Measurements from ENCODE around the gene CLTB. TPM values are rescaled to one million over a fixed set of nuclear protein-coding genes. Genes with fewer than 3 reads are reported as not detected.
A peak's percentile ranks its signal among the peaks of the same experiment; 100 is the strongest.

Gene CLTB
- total RNA-seq, 1 donor from 2014 or later, result 35.2 TPM

GRCh38 chr5:176383961-176384360, 32.4 kb downstream of the CLTB start:
- H3K9me3 Mint-ChIP-seq (ENCODE audit: unreplicated experiment), result no peaks in the 10 kb centered on the region
- H3K27ac Mint-ChIP-seq (ENCODE audit: unreplicated experiment), result no peak overlapping the region
- H3K36me3 Mint-ChIP-seq (ENCODE audit: low read depth, unreplicated experiment), result peaks cover 15% of the 10 kb centered on the region
- H3K27me3 Mint-ChIP-seq (ENCODE audit: unreplicated experiment), result peaks cover 4% of the 10 kb centered on the region
- H3K4me1 Mint-ChIP-seq (ENCODE audit: unreplicated experiment), result peaks cover 14% of the 10 kb centered on the region
- peak overlapping the region; percentile 25 for H3K4me3 Mint-ChIP-seq (ENCODE audit: unreplicated experiment)
- no peak for TF ChIP-seq CTCF (IDR thresholded peaks at IDR 0.05; ENCODE audit: unreplicated experiment)
- DNase-seq (ENCODE audit: low spot score), result no peak

- no peak for DNase-seq (ENCODE audit: low spot score)
- Mint-ChIP-seq H3K4me1 (ENCODE audit: unreplicated experiment) (peaks cover 11% of the 10 kb centered on the region), H3K4me3 (ENCODE audit: unreplicated experiment) (no peak overlapping the region), H3K27me3 (ENCODE audit: unreplicated experiment) (peaks cover 2% of the 10 kb centered on the region), H3K27ac (ENCODE audit: unreplicated experiment) (no peak overlapping the region), H3K36me3 (ENCODE audit: low read depth, unreplicated experiment) (peaks cover 15% of the 10 kb centered on the region), H3K9me3 (ENCODE audit: unreplicated experiment) (no peaks in the 10 kb centered on the region)
- TF ChIP-seq CTCF (IDR thresholded peaks at IDR 0.05; ENCODE audit: unreplicated experiment), result no peak
Observed at GRCh38 chr5:176383248-176383905, 33.0 kb downstream of the CLTB start.

DNA sequence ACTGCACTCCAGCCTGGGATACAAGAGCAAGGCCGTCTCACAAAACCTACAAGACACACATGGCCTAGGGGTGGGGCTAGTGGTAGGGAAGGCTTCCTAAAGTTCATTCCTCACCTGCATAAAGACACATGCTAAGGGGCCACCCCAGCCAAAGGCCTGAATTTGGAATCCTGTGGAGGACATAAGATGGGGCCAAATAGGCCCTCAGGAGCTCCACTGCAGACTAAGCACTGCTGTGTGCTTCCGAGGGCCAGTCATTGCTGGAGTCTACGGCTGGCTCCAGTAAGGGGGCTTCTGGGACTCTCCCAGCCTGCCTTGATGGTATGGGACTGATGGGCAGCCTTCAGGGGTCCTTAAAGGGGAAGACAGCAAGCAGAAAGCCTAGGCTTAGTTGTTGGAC, 33.6 kb downstream of the CLTB start:
- H3K9me3 Mint-ChIP-seq (ENCODE audit: unreplicated experiment), result no peaks in the 10 kb centered on the region
- H3K4me1 Mint-ChIP-seq (ENCODE audit: unreplicated experiment), result peaks cover 7% of the 10 kb centered on the region
- no peak overlapping the region for H3K27ac Mint-ChIP-seq (ENCODE audit: unreplicated experiment)
- no peak for TF ChIP-seq CTCF (IDR thresholded peaks at IDR 0.05; ENCODE audit: unreplicated experiment)
- H3K27me3 Mint-ChIP-seq (ENCODE audit: unreplicated experiment), result no peaks in the 10 kb centered on the region
- DNase-seq (ENCODE audit: low spot score), result no peak
- H3K4me3 Mint-ChIP-seq (ENCODE audit: unreplicated experiment), result no peak overlapping the region
- H3K36me3 Mint-ChIP-seq (ENCODE audit: low read depth, unreplicated experiment), result peaks cover 15% of the 10 kb centered on the region

DNA sequence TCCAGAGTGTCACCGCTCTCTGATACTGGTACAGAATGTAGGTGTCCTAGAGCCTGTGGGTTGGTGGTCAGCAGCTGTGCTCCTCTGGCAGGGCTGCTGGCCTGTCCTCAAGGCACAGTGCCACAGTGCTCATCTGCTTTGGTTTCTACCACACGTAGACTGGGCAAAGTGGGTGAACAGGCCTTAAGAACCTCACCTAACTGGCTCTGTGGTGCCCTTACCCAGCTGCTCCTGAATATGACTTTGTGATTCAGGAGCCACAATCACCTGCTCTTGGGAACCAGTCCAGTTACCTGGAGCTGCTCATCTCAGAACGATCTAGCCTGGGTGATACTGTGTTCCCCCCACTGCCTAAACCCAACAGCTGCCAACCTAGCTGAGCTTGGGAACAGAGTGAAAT, 34.4 kb downstream of the CLTB start:
- DNase-seq (ENCODE audit: low spot score), result no peak
- Mint-ChIP-seq H3K27ac (ENCODE audit: unreplicated experiment) (no peak overlapping the region), H3K27me3 (ENCODE audit: unreplicated experiment) (no peaks in the 10 kb centered on the region), H3K4me3 (ENCODE audit: unreplicated experiment) (no peak overlapping the region), H3K9me3 (ENCODE audit: unreplicated experiment) (no peaks in the 10 kb centered on the region), H3K36me3 (ENCODE audit: low read depth, unreplicated experiment) (peaks cover 15% of the 10 kb centered on the region), H3K4me1 (ENCODE audit: unreplicated experiment) (peaks cover under 1% of the 10 kb centered on the region)
- TF ChIP-seq CTCF (IDR thresholded peaks at IDR 0.05; ENCODE audit: unreplicated experiment), result no peak

GRCh38 chr5:176381423-176381822, 34.9 kb downstream of the CLTB start:
- peaks cover 15% of the 10 kb centered on the region for H3K36me3 Mint-ChIP-seq (ENCODE audit: low read depth, unreplicated experiment)
- H3K4me3 Mint-ChIP-seq (ENCODE audit: unreplicated experiment), result no peak overlapping the region
- no peaks in the 10 kb centered on the region for H3K9me3 Mint-ChIP-seq (ENCODE audit: unreplicated experiment)
- no peak for DNase-seq (ENCODE audit: low spot score)
- no peak for TF ChIP-seq CTCF (IDR thresholded peaks at IDR 0.05; ENCODE audit: unreplicated experiment)
- no peak overlapping the region for H3K27ac Mint-ChIP-seq (ENCODE audit: unreplicated experiment)
- no peaks in the 10 kb centered on the region for H3K4me1 Mint-ChIP-seq (ENCODE audit: unreplicated experiment)
- H3K27me3 Mint-ChIP-seq (ENCODE audit: unreplicated experiment), result no peaks in the 10 kb centered on the region
